Measurements from ENCODE around the gene FRMD4A. TPM values are rescaled to one million over a fixed set of nuclear protein-coding genes. Genes with fewer than 3 reads are reported as not detected.

FRMD4A gene
- total and polyA plus RNA-seq, 2 experiments from 2014 or later: 5.4 to 10.3 TPM

GRCh38 chr10:13862546-13863233 lies 468.0 kb downstream of the FRMD4A start:
- no peaks in the 10 kb centered on the region for H3K79me2 ChIP-seq

GRCh38 chr10:13860886-13861285 lies 469.8 kb downstream of the FRMD4A start:
- H3K27ac ChIP-seq: no peak overlapping the region
- no peak overlapping the region for H2AFZ ChIP-seq
- H3K27me3 ChIP-seq: no peaks in the 10 kb centered on the region

More at GRCh38 chr10:13862546-13863233, 468.0 kb downstream of the FRMD4A start:
- H3K4me3 ChIP-seq: no peak overlapping the region
- DNase-seq (ENCODE audit: low spot score): no peak
- WGBS (ENCODE audit: low lambda C conversion rate, missing lambda C conversion rate): 73% methylated on average over 3 of the region's 3 CpGs
- H3K27me3 ChIP-seq: no peaks in the 10 kb centered on the region
- H3K4me1 ChIP-seq (ENCODE audit: insufficient read depth): no peaks in the 10 kb centered on the region
- no peaks in the 10 kb centered on the region for H3K9me2 ChIP-seq (replicated peaks; ENCODE audit: insufficient read depth)
- TF ChIP-seq CTCF (IDR thresholded peaks at IDR 0.05; ENCODE audit: poor library complexity): no peak
- H3K4me2 ChIP-seq: no peak overlapping the region
- H3K9me3 ChIP-seq (ENCODE audit: low read depth): no peaks in the 10 kb centered on the region
- H4K20me1 ChIP-seq (ENCODE audit: insufficient read depth, poor library complexity, severe bottlenecking): no peaks in the 10 kb centered on the region
- H3K27ac ChIP-seq: no peak overlapping the region
- no peak overlapping the region for H2AFZ ChIP-seq
- H3K36me3 ChIP-seq (replicated peaks; ENCODE audit: insufficient read depth, low read depth): no peaks in the 10 kb centered on the region

GRCh38 chr10:13859979-13860654 lies 470.6 kb downstream of the FRMD4A start:
- DNase-seq (ENCODE audit: low spot score): no peak
- Histone ChIP-seq H3K4me3 (no peak overlapping the region), H3K27me3 (no peaks in the 10 kb centered on the region), H3K79me2 (no peaks in the 10 kb centered on the region), H3K9me2 (replicated peaks; ENCODE audit: insufficient read depth) (no peaks in the 10 kb centered on the region), H4K20me1 (ENCODE audit: insufficient read depth, poor library complexity, severe bottlenecking) (no peaks in the 10 kb centered on the region), H3K4me1 (ENCODE audit: insufficient read depth) (no peaks in the 10 kb centered on the region), H3K4me2 (no peak overlapping the region), H3K36me3 (replicated peaks; ENCODE audit: insufficient read depth, low read depth) (no peaks in the 10 kb centered on the region), H3K9me3 (ENCODE audit: low read depth) (no peaks in the 10 kb centered on the region), H3K27ac (no peak overlapping the region), H2AFZ (no peak overlapping the region)
- no peak for TF ChIP-seq EZH2 (IDR thresholded peaks at IDR 0.05; ENCODE audit: borderline replicate concordance)
- TF ChIP-seq EZH2phosphoT487 (IDR thresholded peaks at IDR 0.05; ENCODE audit: low read depth, severe bottlenecking, unreplicated experiment): no peak
- TF ChIP-seq CTCF (IDR thresholded peaks at IDR 0.05; ENCODE audit: poor library complexity): no peak
- WGBS (ENCODE audit: low lambda C conversion rate, missing lambda C conversion rate): 88% methylated on average over 8 of the region's 8 CpGs

More at GRCh38 chr10:13860886-13861285, 469.8 kb downstream of the FRMD4A start:
- Histone ChIP-seq H3K4me3 (no peak overlapping the region), H3K36me3 (replicated peaks; ENCODE audit: insufficient read depth, low read depth) (no peaks in the 10 kb centered on the region), H3K4me1 (ENCODE audit: insufficient read depth) (no peaks in the 10 kb centered on the region), H3K79me2 (no peaks in the 10 kb centered on the region), H3K4me2 (no peak overlapping the region), H4K20me1 (ENCODE audit: insufficient read depth, poor library complexity, severe bottlenecking) (no peaks in the 10 kb centered on the region), H3K9me3 (ENCODE audit: low read depth) (no peaks in the 10 kb centered on the region), H3K9me2 (replicated peaks; ENCODE audit: insufficient read depth) (no peaks in the 10 kb centered on the region)
- 94% methylated on average over 14 of the region's 14 CpGs for WGBS (ENCODE audit: low lambda C conversion rate, missing lambda C conversion rate)
- TF ChIP-seq CTCF (IDR thresholded peaks at IDR 0.05; ENCODE audit: poor library complexity) (no peak), EZH2 (IDR thresholded peaks at IDR 0.05; ENCODE audit: borderline replicate concordance) (no peak), EZH2phosphoT487 (IDR thresholded peaks at IDR 0.05; ENCODE audit: low read depth, severe bottlenecking, unreplicated experiment) (no peak)
- no peak for DNase-seq (ENCODE audit: low spot score)

All from hepatocyte (in vitro differentiated cells).